Keratinocyte (primary cell): ENCODE results near the gene DNAJB4. TPM values are rescaled to one million over a fixed set of nuclear protein-coding genes. Genes with fewer than 3 reads are reported as not detected.

ENCODE experiments used
- DNase-seq: peaks from one replicate; pipeline ENCODE4 v3.0.0-alpha.2; 2011; ENCODE audit warnings: low read depth, missing footprints, low spot score
- FAIRE-seq: peaks from 2 replicates; lab custom pipeline; 2011; peaks lifted over from hg19 to GRCh38; lab: Jason Lieb, UNC
- H2AFZ ChIP-seq: 2 replicates; pipeline ENCODE4 v1.6.0; 2012; ENCODE audit warnings: low read length, control low read depth, inconsistent platforms; ENCODE audit not compliant: control insufficient read depth
- H3K27ac ChIP-seq: 2 replicates; pipeline ENCODE4 v1.5.1; 2011; ENCODE audit warnings: low read length; ENCODE audit not compliant: control insufficient read depth, insufficient read depth
- H3K27me3 ChIP-seq: 3 replicates; pipeline ENCODE4 v1.6.0; 2011; ENCODE audit warnings: low read length; ENCODE audit not compliant: control insufficient read depth, insufficient read depth; ENCODE audit errors: extremely low read depth
- H3K36me3 ChIP-seq, 2 experiments: 2 replicates in 1 of 2; 3 replicates in 1 of 2; pipeline ENCODE4 v1.5.1; 2011; ENCODE audit warnings: low read length in 2 of 2, mild to moderate bottlenecking in 1 of 2; ENCODE audit not compliant: control insufficient read depth in 2 of 2, insufficient read depth in 2 of 2; ENCODE audit errors: extremely low read depth in 1 of 2
- H3K4me1 ChIP-seq: 3 replicates; pipeline ENCODE4 v1.5.1; 2011; ENCODE audit warnings: low read length; ENCODE audit not compliant: control insufficient read depth, insufficient read depth; ENCODE audit errors: extremely low read depth
- H3K4me2 ChIP-seq: 3 replicates; pipeline ENCODE4 v1.6.0; 2011; ENCODE audit warnings: low read depth, low read length; ENCODE audit not compliant: control insufficient read depth, insufficient read depth; ENCODE audit errors: extremely low read depth
- H3K4me3 ChIP-seq, 3 experiments: fragments of 200-600 bp in 1 of 3; sonication (generic) in 1 of 3; 2 replicates in 2 of 3; 3 replicates in 1 of 3; pipeline ENCODE4 v1.5.1; 2011 to 2016; ENCODE audit warnings: low read length in 3 of 3, mild to moderate bottlenecking in 3 of 3, control low read depth in 2 of 3, inconsistent platforms in 1 of 3, low read depth in 1 of 3, mixed read lengths in 1 of 3, mixed run types in 1 of 3, moderate library complexity in 1 of 3; ENCODE audit not compliant: control insufficient read depth in 2 of 3, insufficient read depth in 2 of 3; ENCODE audit errors: extremely low read depth in 1 of 3
- H3K79me2 ChIP-seq: 2 replicates; pipeline ENCODE4 v1.6.0; 2012; ENCODE audit warnings: low read length; ENCODE audit not compliant: control insufficient read depth, insufficient read depth
- H3K9ac ChIP-seq: 3 replicates; pipeline ENCODE4 v1.6.0; 2011; ENCODE audit warnings: low read length; ENCODE audit not compliant: control insufficient read depth, insufficient read depth; ENCODE audit errors: extremely low read depth
- H3K9me1 ChIP-seq: 3 replicates; pipeline ENCODE4 v1.6.0; 2011; ENCODE audit warnings: low read length; ENCODE audit not compliant: control insufficient read depth, insufficient read depth; ENCODE audit errors: extremely low read depth
- H3K9me3 ChIP-seq: 2 replicates; pipeline ENCODE4 v1.5.1; 2012; ENCODE audit warnings: low read depth, low read length; ENCODE audit not compliant: control insufficient read depth
- H4K20me1 ChIP-seq: 3 replicates; pipeline ENCODE4 v1.6.0; 2011; ENCODE audit warnings: low read length; ENCODE audit not compliant: control insufficient read depth, insufficient read depth; ENCODE audit errors: extremely low read depth
- CTCF ChIP-seq, 3 experiments: IDR thresholded peaks in 1 of 3; conservative IDR thresholded peaks in 1 of 3; optimal IDR thresholded peaks in 1 of 3; 2 replicates in 2 of 3; 3 replicates in 1 of 3; pipeline versions ENCODE3 to v1.5.1; 2011; ENCODE audit warnings: low read length in 3 of 3, mild to moderate bottlenecking in 3 of 3, moderate library complexity in 2 of 3, control low read depth in 1 of 3, inconsistent platforms in 1 of 3; ENCODE audit not compliant: insufficient read depth in 2 of 3; ENCODE audit errors: extremely low read depth in 1 of 3
- EZH2 ChIP-seq: IDR thresholded peaks from one replicate; pipeline ENCODE4 v1.6.1; 2012; ENCODE audit warnings: inconsistent platforms, mild to moderate bottlenecking, low read length, moderate library complexity
- dilution Hi-C: fragments of 300-500 bp; cut with MboI; formaldehyde crosslinking; loops from one replicate; pipeline ENCODE4 v1.7.0; 2020; ENCODE audit warnings: low sequenced_read_pairs; ENCODE audit not compliant: extremely low pct_ligation_motif_present
- polyA plus RNA-seq, 5 experiments: library from polyadenylated mRNA; depleted of rRNA in 3 of 5; stranded (reverse) in 3 of 5; stranded (forward) in 1 of 5; unstranded in 1 of 5; fragments of >200 nt; gene quantifications; 1 replicate in 1 of 5; 2 replicates in 3 of 5; 3 replicates in 1 of 5; pipeline versions ENCODE4 v1.2.1 to v1.2.3, GENCODE V29; 2011 to 2012; ENCODE audit warnings: missing spikeins in 2 of 5, low read depth in 1 of 5, low replicate concordance in 1 of 5

Gene DNAJB4
- polyA plus RNA-seq, 1 donor (not counting 4 experiments of a cell fraction or from before 2014, with no cell fraction given), result 30.9 TPM

GRCh38 chr1:78038491-78038939, 33.8 kb downstream of the DNAJB4 start:
- DNase-seq (no peak), FAIRE-seq (no peak)
- Histone ChIP-seq H3K9ac (no peak overlapping the region), H4K20me1 (no peaks in the 10 kb centered on the region), H3K4me2 (no peak overlapping the region), H3K27ac (no peak overlapping the region), H3K36me3 (no peaks in the 10 kb centered on the region), H3K9me3 (no peaks in the 10 kb centered on the region), H2AFZ (no peak overlapping the region), H3K27me3 (no peaks in the 10 kb centered on the region), H3K4me1 (peaks cover 10% of the 10 kb centered on the region), H3K4me3 (no peak overlapping the region), H3K9me1 (no peaks in the 10 kb centered on the region), H3K79me2 (no peaks in the 10 kb centered on the region)
- dilution Hi-C loops, result no loop called here
- TF ChIP-seq CTCF (optimal IDR thresholded peaks at IDR 0.05 in 1 of 3, IDR thresholded peaks at IDR 0.05 in 1 of 3, conservative IDR thresholded peaks at IDR 0.05 in 1 of 3; ENCODE audit: extremely low read depth in 1 of 3, insufficient read depth in 2 of 3, low read length in 3 of 3) (no peak), EZH2 (no peak)

GRCh38 chr1:78040484-78041089, 35.8 kb downstream of the DNAJB4 start:
- Histone ChIP-seq H2AFZ (no peak overlapping the region), H3K79me2 (no peaks in the 10 kb centered on the region), H3K27me3 (peaks cover 8% of the 10 kb centered on the region), H3K9ac (no peak overlapping the region), H3K9me1 (no peaks in the 10 kb centered on the region), H3K4me1 (no peaks in the 10 kb centered on the region), H3K9me3 (no peaks in the 10 kb centered on the region), H3K27ac (no peak overlapping the region), H3K4me2 (no peak overlapping the region), H3K4me3 (no peak overlapping the region), H3K36me3 (no peaks in the 10 kb centered on the region), H4K20me1 (no peaks in the 10 kb centered on the region)
- FAIRE-seq, result no peak
- no peak for TF ChIP-seq CTCF (optimal IDR thresholded peaks at IDR 0.05 in 1 of 3, IDR thresholded peaks at IDR 0.05 in 1 of 3, conservative IDR thresholded peaks at IDR 0.05 in 1 of 3; ENCODE audit: extremely low read depth in 1 of 3, insufficient read depth in 2 of 3, low read length in 3 of 3)
- no peak for TF ChIP-seq EZH2
- no peak for DNase-seq
- dilution Hi-C loops, result no loop called here
